ENCODE results near the gene ACAA1. TPM values are rescaled to one million over a fixed set of nuclear protein-coding genes. Genes with fewer than 3 reads are reported as not detected.

The ACAA1 gene
- total and polyA plus RNA-seq, 2 of the 13 experiments (the other 11 are each of a cell fraction or from before 2014, with no cell fraction given): 60.8 to 188 TPM

DNA sequence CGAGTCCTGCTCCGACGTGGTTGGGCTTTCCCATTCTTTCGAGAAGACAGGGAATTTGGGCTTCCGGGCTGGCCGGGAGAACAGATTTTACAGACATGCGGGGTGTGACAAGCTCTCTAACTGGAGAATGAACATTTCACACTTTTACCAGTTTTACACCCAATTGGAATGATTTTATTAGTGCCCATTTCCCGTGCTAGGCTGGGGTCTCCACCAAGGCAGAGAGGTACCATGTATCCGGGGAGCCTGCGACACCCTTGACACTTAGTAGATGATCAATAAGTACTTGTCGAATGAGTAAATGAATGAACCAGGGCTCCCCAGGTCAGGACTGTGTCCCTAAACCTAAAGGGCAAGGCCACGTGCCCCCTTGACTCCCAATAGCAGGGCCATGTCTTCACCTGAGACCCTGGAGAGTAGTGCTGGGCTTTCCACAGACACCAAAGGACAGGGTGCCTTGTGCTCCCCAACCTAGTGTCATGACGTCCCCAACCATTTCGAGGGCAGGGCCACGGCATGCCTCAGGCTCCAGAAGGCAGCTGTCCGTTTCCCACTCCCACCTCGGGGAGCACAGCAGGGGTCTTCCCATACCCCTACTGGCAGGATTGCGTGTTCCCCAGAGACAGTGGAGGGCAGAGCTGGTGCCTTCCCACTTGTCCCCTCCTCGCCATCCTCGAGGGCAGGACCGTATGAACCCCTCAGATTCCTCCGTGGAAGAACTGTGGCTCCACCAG is 855 bp upstream of the ACAA1 start (continued):
- TF ChIP-seq, protein P1, sequence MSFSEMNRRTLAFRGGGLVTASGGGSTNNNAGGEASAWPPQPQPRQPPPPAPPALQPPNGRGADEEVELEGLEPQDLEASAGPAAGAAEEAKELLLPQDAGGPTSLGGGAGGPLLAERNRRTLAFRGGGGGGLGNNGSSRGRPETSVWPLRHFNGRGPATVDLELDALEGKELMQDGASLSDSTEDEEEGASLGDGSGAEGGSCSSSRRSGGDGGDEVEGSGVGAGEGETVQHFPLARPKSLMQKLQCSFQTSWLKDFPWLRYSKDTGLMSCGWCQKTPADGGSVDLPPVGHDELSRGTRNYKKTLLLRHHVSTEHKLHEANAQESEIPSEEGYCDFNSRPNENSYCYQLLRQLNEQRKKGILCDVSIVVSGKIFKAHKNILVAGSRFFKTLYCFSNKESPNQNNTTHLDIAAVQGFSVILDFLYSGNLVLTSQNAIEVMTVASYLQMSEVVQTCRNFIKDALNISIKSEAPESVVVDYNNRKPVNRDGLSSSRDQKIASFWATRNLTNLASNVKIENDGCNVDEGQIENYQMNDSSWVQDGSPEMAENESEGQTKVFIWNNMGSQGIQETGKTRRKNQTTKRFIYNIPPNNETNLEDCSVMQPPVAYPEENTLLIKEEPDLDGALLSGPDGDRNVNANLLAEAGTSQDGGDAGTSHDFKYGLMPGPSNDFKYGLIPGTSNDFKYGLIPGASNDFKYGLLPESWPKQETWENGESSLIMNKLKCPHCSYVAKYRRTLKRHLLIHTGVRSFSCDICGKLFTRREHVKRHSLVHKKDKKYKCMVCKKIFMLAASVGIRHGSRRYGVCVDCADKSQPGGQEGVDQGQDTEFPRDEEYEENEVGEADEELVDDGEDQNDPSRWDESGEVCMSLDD (CRISPR knock-in tag; IDR thresholded peaks at IDR 0.05; ENCODE audit: borderline replicate concordance): 0 out of 2 replicates have a peak, but pooled peaks have one; percentile 29
- peak; percentile 92 for TF ChIP-seq ZBTB7A (CRISPR knock-in tag; IDR thresholded peaks at IDR 0.05)
- TF ChIP-seq FLYWCH1 (CRISPR knock-in tag; IDR thresholded peaks at IDR 0.05): no peak
- TF ChIP-seq CEBPB (IDR thresholded peaks at IDR 0.05; ENCODE audit: borderline replicate concordance, low read depth, low read length): no peak
- no peak for TF ChIP-seq HOXA5 (CRISPR knock-in tag; IDR thresholded peaks at IDR 0.05)
- TF ChIP-seq TMF1 (CRISPR knock-in tag; IDR thresholded peaks at IDR 0.05; ENCODE audit: low read depth): no peak
- TF ChIP-seq ZNF737 (CRISPR knock-in tag; IDR thresholded peaks at IDR 0.05; ENCODE audit: borderline replicate concordance): no peak
- TF ChIP-seq, protein P2, sequence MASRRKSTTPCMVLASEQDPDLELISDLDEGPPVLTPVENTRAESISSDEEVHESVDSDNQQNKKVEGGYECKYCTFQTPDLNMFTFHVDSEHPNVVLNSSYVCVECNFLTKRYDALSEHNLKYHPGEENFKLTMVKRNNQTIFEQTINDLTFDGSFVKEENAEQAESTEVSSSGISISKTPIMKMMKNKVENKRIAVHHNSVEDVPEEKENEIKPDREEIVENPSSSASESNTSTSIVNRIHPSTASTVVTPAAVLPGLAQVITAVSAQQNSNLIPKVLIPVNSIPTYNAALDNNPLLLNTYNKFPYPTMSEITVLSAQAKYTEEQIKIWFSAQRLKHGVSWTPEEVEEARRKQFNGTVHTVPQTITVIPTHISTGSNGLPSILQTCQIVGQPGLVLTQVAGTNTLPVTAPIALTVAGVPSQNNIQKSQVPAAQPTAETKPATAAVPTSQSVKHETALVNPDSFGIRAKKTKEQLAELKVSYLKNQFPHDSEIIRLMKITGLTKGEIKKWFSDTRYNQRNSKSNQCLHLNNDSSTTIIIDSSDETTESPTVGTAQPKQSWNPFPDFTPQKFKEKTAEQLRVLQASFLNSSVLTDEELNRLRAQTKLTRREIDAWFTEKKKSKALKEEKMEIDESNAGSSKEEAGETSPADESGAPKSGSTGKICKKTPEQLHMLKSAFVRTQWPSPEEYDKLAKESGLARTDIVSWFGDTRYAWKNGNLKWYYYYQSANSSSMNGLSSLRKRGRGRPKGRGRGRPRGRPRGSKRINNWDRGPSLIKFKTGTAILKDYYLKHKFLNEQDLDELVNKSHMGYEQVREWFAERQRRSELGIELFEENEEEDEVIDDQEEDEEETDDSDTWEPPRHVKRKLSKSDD (CRISPR knock-in tag; IDR thresholded peaks at IDR 0.05; ENCODE audit: low read depth): 0 out of 2 replicates have a peak, but pooled peaks have one; percentile 7
- peak; percentile 59; the same call in 1 of the 2 replicates for TF ChIP-seq REL (CRISPR knock-in tag; conservative IDR thresholded peaks at IDR 0.05)
- TF ChIP-seq ZNF530 (CRISPR knock-in tag; IDR thresholded peaks at IDR 0.05; ENCODE audit: low read depth): no peak
- no peak for TF ChIP-seq SP2 (CRISPR knock-in tag; IDR thresholded peaks at IDR 0.05)
- 0 out of 2 replicates have a peak, but pooled peaks have one; percentile 3 for TF ChIP-seq YEATS4 (CRISPR knock-in tag; IDR thresholded peaks at IDR 0.05; ENCODE audit: borderline replicate concordance)
- TF ChIP-seq MYC (CRISPR knock-in tag; IDR thresholded peaks at IDR 0.05; ENCODE audit: borderline replicate concordance): no peak; the same call in 1 of the 2 replicates
- 0 out of 2 replicates have a peak, but pooled peaks have one; percentile 14 for TF ChIP-seq HOXA3 (CRISPR knock-in tag; IDR thresholded peaks at IDR 0.05)
- TF ChIP-seq ZNF451 (CRISPR knock-in tag; IDR thresholded peaks at IDR 0.05): no peak
- no peak; the same call in 1 of the 2 replicates for TF ChIP-seq ZNF230 (CRISPR knock-in tag; IDR thresholded peaks at IDR 0.05)
- TF ChIP-seq ATF7 (IDR thresholded peaks at IDR 0.05): no peak
- no peak for TF ChIP-seq ATF7 (CRISPR knock-in tag; IDR thresholded peaks at IDR 0.05)
- no peak for TF ChIP-seq SIX4 (CRISPR knock-in tag; IDR thresholded peaks at IDR 0.05)
- TF ChIP-seq, protein P3, sequence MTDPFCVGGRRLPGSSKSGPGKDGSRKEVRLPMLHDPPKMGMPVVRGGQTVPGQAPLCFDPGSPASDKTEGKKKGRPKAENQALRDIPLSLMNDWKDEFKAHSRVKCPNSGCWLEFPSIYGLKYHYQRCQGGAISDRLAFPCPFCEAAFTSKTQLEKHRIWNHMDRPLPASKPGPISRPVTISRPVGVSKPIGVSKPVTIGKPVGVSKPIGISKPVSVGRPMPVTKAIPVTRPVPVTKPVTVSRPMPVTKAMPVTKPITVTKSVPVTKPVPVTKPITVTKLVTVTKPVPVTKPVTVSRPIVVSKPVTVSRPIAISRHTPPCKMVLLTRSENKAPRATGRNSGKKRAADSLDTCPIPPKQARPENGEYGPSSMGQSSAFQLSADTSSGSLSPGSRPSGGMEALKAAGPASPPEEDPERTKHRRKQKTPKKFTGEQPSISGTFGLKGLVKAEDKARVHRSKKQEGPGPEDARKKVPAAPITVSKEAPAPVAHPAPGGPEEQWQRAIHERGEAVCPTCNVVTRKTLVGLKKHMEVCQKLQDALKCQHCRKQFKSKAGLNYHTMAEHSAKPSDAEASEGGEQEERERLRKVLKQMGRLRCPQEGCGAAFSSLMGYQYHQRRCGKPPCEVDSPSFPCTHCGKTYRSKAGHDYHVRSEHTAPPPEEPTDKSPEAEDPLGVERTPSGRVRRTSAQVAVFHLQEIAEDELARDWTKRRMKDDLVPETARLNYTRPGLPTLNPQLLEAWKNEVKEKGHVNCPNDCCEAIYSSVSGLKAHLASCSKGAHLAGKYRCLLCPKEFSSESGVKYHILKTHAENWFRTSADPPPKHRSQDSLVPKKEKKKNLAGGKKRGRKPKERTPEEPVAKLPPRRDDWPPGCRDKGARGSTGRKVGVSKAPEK (CRISPR knock-in tag; IDR thresholded peaks at IDR 0.05; ENCODE audit: borderline replicate concordance): no peak
- TF ChIP-seq ZNF350 (CRISPR knock-in tag; IDR thresholded peaks at IDR 0.05; ENCODE audit: borderline replicate concordance, low read depth): peak; percentile 3; the same call in 1 of the 2 replicates
